NCI-H2081 treated with DMSO at 0.1 percent for 48 hours (cell line): ENCODE measurements around the gene ZC2HC1C.
"Not testable (repeated sequence)": the region's sequence is repeated elsewhere in the genome, so short reads cannot be mapped to it uniquely, and the experiment has no call there.

ENCODE experiments used
- DNase-seq: peaks from one replicate; lab custom pipeline; 2025; lab: John Stamatoyannopoulos, UW

The ZC2HC1C gene

DNA sequence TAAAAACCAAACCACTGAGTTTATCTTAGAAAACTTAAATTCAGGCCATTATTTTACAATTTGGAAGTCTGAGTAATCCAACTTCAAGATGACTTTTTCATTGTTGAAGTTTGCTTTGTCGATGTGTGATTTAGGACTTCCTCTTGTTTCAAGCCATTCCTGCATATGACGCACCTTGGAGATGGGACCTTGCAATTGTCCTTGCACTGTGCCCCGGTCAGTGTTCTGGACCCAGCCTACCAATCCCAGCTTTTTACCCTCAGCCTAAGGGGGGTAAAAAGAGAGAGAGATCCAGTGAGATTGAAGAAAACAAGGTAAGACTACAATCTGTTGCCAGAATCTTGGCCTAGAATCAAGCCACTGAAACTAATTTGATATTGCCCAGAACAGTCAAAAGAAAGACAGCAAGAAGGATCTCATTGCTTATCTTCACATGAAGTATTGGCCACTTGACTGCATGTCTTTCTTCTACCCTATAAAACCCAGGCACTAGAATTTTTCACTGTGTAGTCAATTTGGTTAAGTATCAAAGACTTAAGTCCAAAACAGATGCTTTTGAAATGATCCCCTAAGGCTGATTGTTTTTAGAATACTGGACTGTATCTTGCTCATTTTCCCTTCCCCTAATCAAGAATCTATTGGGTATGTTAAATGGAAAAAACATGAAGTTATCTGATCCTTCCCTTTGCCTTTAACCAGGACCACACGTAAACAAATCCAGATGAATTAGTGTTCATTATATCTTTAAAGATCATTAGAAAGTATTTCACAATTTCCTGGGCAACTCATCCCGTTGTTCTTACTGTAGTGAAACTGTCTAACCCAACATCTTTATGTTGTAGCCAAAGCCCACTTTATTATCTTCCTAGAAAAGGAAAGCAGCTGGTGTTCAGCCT is 15.8 kb upstream of the ZC2HC1C start:
- no peak for DNase-seq

DNA sequence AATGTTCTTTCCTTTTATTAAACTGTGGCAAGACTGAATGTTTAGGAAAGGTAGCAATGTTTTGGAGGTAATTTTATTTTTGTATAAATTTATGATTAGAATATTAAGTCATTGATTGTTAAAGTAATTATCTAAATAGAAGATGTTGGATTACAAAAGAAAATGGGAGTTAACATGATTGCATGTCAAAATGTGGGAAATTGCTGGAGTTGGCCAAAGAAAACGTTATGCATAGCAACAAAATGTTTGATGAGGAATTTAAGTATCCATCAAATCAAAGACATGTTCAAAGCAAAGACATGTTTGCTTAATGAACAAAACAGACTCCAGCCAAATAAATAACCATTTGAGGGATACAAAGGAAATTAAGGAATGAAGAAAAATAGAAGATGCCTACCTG is 15.0 kb upstream of the ZC2HC1C start:
- no peak for DNase-seq

- no peak for DNase-seq
Measured at GRCh38 chr14:75059642-75060041, 9.8 kb upstream of the ZC2HC1C start.

- DNase-seq, result no peak
Measured at GRCh38 chr14:75060420-75060819, 9.0 kb upstream of the ZC2HC1C start.

DNA sequence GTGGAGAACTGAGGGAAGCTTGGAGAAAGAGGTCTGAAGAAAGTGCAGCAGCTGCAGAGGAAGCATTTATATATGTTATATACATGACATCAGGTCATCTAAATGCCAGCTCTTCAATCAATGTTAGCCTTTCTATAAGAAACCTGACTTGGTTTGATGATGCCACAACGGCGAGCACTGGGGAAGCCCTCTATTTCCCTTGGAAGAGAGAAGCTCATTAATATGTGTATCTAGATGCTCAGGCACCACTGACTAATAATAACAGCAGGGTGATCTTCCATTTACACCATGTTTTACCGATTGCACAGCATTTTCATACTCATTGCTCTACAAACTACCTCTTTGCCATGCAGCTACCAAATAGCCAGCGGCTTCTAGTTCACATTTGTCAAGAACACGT is 6.4 kb upstream of the ZC2HC1C start:
- DNase-seq, result no peak

DNA sequence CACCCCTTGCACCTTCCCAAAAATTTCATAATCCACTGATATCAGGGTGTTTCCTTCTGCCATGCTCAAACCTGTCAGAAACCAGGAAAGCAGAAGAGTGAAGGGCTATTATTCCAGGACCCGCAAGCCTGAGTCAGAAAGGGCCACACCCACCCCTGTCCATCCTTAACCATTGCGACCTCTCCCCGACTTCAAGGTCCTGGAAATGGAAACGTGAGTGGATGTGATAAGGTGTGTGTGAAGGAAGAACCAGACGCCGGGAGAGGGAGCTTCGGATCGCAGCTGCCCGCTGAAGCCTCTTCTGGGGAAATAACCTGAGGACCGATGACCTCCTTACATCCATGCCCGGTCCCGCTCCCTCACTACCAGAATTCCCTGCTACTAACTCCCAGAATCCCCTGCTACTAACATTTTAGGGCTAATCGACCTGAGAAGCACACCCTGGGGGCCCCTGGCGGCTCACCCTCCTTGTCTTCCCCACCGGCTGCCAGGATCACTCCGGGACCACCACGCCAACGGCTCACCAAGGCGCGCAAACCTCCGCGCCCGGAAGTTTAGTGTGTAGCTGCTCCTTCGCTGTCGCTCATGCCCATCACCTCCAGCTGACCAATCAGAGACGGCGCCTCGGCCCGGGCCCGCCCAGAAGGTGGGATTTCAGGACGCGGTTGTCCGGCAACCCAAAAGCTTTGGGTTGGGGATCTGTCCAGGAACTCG is 5.8 kb upstream of the ZC2HC1C start, which contains the start of gene ACYP1:
Gene ACYP1 (minus strand): TSS at position 534 of the 714 bp plus-strand sequence. CDS start 471 bp downstream, at position 63.
- DNase-seq, result peak; percentile 80

DNA sequence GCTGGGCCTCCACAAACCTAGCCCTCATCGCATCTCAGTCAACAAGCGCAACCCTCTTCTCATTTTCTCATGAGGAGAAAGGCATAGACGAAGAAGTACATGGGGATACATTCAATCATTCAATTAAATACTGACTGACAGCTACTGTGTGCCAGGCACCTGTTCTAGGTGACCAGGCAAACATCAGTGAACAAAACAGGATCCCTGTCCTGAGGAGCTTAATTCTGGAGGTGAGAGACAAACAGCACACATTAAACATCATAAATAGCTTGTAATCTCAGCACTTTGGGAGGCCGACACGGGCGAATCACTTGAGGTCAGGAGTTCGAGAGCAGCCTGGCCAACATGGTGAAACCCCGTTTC is 5.3 kb upstream of the ZC2HC1C start:
- DNase-seq, result no peak

DNA sequence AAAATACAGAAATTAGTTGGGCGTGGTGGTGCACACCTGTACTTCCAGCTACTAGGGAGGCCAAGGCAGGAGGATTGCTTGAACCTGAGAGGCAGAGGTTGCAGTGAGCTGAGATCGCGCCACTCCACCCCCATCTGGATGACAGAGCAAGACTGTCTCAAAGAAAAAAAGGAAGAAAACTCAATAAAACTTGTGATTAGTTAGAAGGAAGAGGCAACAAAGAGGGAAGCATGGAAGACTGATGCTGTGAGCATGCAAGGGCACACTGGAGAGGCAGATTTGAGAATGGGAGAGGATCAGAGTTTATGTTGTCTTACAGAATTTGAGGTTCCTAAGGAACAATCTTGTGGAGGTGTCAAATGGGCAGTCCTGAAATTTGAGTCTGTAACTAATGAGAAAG is 2.8 kb upstream of the ZC2HC1C start:
- no peak for DNase-seq

- no peak for DNase-seq
Measured at GRCh38 chr14:75067212-75067611, 2.2 kb upstream of the ZC2HC1C start.

DNA sequence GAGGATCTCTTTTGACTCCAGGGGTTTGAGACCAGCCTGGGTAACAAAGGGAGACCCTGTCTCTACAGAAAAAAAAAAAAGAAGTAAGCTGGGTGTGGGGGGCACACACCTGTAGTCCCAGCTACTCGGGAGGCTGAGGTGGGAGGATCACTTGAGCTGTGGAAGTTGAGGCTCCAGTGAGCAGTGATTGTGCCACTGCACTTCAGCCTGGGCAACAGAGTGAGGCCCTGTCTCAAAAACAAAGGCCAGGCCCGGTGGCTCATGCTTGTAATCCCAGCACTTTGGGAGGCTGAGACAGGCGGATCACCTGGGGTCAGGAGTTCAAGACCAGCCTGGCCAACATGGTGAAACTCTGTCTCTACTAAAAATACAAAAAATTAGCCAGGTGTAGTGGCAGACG is 1.7 kb upstream of the ZC2HC1C start:
- not testable (repeated sequence) for DNase-seq

DNA sequence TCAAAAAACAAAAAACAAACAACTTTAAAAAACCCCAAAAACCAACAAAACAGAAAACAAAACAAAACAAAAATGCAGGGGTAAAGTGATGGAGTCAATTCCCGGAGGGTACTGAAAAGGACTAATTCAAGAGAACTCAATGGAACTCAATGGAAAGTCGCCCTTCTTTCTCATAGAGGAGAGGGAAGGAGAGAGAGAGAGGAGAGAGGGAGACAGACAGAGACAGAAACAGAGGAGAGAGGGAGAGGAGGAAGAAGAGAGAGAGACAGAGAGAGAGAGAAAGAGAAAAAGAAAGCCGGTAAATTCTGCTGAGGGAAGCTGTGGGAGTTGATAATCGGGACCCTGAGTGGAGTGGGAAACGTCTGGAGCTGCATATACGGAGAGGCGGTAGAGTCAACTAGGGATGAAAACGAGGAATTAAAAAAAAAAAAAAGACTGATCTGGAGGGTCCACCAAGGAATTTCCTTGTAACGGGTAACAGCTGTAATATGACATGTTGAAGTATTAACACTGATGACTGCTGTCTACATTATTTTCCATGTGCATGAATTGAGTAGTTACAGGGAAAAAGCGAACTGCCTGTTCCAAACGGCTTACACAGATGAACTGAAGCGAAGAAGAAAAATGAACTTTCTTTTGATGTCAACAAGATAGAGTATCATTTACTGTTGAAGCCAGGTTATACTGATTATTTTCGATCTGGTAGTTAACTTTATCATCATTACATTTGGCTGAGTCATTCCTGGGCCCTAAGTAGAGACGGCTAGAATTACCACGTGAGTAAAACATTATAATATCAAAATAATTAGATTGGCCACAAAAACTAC is 934 bp upstream of the ZC2HC1C start:
- DNase-seq, result no peak

DNA sequence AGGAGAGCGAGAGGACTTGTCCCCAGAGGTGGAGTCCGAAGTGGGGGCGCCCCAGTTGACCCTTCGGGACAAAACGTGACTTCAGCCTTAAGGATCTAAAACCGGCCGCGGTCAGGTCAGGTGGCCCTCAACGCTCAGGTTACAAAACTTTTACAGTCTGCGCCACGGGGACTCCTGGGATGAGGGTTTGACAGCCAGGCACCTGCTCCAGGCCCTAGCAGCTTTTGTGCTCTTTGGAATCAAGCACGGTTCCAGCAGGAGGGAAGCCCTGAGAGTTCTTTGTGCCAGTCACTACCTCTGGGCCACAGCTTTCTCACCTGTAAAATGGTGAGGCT is 337 bp downstream of the ZC2HC1C start:
- no peak for DNase-seq

GRCh38 chr14:75070383-75070782 is 942 bp downstream of the ZC2HC1C start:
- no peak for DNase-seq

- DNase-seq, result no peak
Measured at GRCh38 chr14:75077794-75078193, 8.4 kb downstream of the ZC2HC1C start.

DNA sequence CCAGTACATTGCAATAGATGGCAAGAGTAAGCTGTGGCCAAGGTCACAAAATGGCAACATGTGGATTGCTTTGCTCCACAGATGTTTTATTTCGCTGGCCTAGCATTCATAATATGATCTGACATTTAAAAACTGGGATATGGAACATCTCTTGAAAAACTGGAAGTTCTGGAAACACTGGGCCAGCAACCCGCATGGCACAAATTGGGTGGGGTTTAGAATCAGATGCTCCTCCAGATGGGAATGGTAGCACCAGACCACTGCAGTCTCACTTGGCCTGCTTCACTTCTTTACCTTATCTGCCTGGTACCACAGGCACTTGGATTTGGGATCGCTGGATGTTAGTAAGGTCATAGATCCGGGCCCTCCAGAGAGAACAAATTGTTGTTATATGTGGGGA is 10.1 kb downstream of the ZC2HC1C start:
- DNase-seq, result no peak

- no peak for DNase-seq
Measured at GRCh38 chr14:75081660-75082229, 12.3 kb downstream of the ZC2HC1C start.

GRCh38 chr14:75083271-75083670 is 13.8 kb downstream of the ZC2HC1C start:
- no peak for DNase-seq

DNA sequence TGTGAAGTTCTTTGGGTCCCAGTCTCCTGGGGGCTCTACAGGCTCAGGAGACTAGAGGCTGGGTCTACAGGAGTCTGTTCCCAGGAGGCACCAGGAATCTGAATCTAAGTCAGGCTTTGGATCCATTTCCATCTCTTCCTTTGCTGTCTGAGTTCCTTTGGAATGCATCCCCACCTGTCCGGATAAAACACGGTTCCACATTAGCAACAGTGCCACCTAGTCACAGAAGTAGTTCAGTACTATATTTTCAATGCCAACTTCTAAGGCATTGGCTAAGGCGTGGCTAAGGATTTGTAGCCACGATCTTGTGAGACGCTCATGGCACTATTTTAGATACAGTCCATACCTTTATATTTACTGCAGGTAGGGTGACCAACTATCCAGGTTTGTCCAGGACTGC is 15.1 kb downstream of the ZC2HC1C start:
- no peak for DNase-seq

GRCh38 chr14:75088153-75088552 is 18.7 kb downstream of the ZC2HC1C start:
- no peak for DNase-seq

GRCh38 chr14:75088566-75089373 is 19.3 kb downstream of the ZC2HC1C start:
- DNase-seq, result peak; percentile 21

GRCh38 chr14:75090353-75090752 is 20.9 kb downstream of the ZC2HC1C start:
- DNase-seq, result no peak
